ENCODE data around the gene SLC35D3.
"Not testable (repeated sequence)": the region's sequence is repeated elsewhere in the genome, so short reads cannot be mapped to it uniquely, and the experiment has no call there.

SLC35D3 gene

DNA sequence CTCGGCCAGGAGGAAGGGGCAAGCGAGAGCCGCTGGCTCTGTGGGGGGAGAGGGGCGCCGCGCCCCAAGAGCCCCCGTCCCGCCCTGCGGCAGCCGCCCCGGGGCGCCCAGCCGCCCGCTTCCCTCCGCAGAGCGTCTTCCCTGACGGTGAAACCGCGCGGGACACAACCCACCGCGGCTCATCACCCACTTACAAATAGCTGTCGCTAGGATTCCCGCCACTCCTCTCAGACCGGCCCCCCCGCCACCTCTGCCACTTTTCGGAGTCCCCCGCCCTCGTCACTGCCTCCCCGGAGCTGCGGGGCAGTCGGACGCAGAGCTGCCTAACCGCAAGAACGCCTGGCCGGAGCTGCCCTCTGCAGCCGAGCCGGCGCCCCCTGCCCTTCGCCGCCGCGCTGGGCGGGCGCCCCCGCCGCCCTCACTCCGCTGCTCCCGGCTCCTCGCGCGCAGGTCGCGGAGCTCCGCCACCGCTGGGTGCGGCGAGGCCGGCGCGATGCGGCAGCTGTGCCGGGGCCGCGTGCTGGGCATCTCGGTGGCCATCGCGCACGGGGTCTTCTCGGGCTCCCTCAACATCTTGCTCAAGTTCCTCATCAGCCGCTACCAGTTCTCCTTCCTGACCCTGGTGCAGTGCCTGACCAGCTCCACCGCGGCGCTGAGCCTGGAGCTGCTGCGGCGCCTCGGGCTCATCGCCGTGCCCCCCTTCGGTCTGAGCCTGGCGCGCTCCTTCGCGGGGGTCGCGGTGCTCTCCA, at the start of gene SLC35D3:
TSS of gene SLC35D3 (plus strand) at position 366 of the 749 bp plus-strand sequence. CDS start at position 494, 128 bp downstream.
- no peak for DNase-seq (ENCODE audit: low read depth in 4 of 4, low spot score in 1 of 4)

DNA sequence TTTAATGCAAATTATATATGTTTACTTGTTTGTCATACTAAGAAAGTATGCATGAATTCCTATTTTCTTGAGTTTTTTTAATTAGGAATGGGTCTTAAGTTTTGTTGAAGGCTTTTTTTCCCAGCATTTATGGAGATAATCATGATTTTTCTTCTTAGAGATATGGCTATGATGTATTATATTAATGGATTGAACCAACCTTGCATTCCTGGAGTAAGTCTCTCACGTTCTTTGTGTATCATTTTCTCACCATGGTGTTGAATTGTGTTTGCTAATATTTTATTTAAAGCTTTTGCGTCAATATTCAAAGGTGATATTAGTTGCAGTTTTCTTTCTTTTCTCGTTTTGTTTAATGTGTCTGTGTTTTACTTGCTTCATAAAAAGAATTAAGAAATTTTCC, 48.4 kb upstream of the SLC35D3 start:
- DNase-seq (ENCODE audit: low read depth in 4 of 4, low spot score in 1 of 4), result no peak

DNA sequence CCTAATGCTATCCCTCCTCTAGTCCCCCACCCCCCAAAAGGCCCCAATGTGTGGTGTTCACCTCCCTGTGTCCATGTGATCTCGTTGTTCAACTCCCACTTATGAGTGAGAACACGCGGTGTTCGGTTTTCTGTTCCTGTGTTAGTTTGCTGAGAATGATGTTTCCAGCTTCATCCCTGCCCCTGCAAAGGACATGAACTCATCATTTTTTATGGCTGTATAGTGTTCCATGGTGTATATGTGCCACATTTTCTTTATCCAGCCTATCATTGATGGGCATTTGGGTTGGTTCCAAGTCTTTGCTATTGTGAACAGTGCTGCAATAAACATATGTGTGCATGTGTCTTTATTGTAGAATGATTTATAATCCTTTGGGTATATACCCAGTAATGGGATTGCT, 45.6 kb upstream of the SLC35D3 start:
- not testable (repeated sequence) for DNase-seq (ENCODE audit: low read depth in 4 of 4, low spot score in 1 of 4)

DNA sequence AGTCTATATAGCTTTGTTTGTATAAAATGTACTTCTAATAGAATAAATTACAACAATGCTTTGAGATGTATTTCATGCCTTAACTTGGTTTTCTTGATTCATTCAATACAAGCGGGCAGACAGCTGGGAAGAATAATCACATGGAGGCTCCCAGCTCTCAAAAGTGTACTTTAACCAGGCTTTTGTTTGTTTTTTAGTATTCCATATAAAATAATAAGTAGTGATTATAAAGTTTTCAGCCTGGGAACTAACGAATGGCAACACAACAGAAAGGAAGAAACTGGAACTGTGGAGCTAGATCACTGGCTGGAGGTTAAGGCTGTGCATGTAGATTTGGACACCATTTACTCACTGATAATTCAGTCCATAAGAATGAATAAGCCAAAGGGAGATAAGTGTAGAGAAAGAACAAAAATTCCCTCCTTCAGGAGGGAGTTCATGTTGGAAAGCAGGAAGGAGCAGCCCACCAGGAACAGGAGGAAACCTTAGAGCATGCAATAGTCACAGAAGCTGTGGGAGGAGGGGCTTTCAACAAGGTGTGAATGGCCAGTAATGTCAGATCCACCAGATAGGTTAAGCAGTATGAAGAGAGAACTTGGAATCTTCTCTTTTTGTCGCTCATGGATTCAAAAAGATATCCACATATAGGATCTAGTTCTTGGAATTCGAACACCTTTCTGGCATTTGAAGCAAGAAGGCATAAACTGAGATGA, 41.2 kb upstream of the SLC35D3 start:
- DNase-seq (ENCODE audit: low read depth in 4 of 4, low spot score in 1 of 4), result no peak

GRCh38 chr6:136886091-136886490, 36.0 kb upstream of the SLC35D3 start:
- no peak for DNase-seq (ENCODE audit: low read depth in 4 of 4, low spot score in 1 of 4)

DNA sequence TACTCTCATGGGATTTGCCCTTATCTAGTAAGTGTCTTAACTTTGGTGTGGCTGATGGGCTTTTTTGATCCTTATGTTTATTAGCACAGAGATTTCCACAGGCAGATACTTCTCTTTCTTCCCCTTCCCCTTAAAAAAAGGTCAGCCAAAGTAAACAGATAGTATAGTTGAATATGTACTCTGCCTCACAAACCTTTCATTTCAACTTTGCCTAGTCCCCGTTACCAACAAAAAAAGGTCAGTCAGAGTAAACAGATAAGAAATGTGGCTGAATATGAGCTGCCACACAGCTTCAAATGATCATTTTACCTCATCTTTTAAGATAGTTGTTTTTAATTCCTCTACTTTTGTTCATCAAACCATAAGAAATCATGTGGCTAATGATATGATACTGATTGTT, 34.1 kb upstream of the SLC35D3 start:
- DNase-seq (ENCODE audit: low read depth in 4 of 4, low spot score in 1 of 4), result no peak

GRCh38 chr6:136889271-136890193, 32.6 kb upstream of the SLC35D3 start:
- DNase-seq (ENCODE audit: low read depth in 4 of 4, low spot score in 1 of 4), result no peak

GRCh38 chr6:136890194-136890839, 31.8 kb upstream of the SLC35D3 start:
- DNase-seq (ENCODE audit: low read depth in 4 of 4, low spot score in 1 of 4), result no peak

GRCh38 chr6:136890986-136891385, 31.1 kb upstream of the SLC35D3 start:
- DNase-seq (ENCODE audit: low read depth in 4 of 4, low spot score in 1 of 4), result no peak

DNA sequence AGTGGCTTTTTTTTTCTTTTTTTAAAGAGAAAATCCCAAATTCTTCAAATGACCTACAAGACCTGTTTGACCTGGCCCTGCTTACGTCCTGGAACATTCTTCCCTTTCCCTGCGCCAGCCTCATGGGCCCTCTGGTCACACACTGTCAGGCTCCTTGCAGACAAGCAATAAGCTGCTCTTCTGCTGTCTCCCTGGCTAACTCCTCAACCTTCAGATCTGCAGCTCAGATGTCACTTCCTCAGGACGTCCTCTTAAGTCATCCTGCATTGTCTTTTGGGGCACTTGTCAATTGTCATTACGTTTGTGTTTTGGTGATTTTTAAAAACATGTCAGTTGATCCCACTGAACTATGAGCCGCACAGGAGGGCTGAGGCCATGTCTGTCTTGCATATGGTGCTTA, 28.9 kb upstream of the SLC35D3 start:
- no peak for DNase-seq (ENCODE audit: low read depth in 4 of 4, low spot score in 1 of 4)

DNA sequence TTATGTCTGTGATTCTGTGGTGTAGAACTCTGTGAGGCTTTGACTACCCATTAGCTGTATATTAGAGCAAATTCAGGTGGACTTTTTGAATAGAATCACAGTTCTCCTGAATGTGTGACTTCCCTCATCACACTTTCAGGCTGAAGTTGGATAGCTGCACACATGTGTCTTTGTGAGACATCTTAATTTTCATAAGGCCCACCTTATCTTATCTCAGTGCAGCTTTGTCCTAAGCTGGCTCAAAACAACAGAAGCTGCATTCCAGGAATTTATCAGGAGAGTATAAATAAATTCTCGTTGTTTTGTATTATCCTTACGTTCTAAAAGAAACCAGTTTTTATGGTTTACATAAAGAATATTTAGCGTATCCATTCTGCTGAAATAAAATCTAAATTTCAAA, 26.2 kb upstream of the SLC35D3 start:
- DNase-seq (ENCODE audit: low read depth in 4 of 4, low spot score in 1 of 4), result no peak

DNA sequence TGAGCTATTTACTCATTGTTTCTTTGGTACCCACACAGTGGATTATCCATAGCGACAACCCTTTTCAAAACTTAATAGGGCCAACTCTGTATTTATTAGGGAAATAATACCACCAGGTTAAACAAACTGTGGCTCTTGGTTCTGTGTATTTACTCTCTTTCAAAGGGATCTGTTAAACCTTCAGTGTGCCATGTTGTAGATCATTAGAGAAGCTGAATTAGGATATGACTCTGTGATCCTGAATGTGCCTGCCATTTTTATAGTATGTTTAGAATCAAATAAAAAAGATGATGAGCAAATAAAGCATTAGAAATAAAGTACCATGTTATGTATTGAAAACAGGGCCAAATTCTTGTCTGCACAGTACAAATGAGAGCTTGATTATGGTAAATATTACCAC, 25.0 kb upstream of the SLC35D3 start:
- DNase-seq (ENCODE audit: low read depth in 4 of 4, low spot score in 1 of 4), result no peak

DNA sequence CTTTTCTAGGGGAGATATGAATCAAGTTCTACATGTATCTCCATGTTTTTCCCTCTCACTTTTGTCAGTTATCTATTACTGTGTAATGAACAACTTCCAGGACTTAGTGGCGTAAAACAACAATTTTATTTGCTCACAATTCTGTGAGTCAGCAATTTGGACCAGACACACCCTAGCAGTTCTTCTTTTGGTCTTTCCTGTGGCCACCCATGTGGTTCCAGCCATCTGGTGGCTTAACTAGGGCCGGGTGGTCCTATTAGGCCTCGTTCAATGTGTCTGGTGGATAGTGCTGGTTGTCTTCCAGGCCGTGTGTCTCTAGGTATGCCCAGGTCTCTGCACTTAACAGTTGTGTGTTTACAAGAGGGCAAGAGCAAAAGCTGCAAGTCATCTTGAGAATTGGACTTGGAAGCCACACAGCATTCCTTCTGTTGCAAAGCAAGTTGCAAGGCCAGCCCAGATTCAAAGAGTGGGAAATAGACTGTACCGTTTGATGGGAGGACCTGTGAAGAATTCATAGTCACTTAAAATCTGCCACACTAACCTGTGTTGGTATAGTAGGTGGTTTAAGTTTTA, 20.8 kb upstream of the SLC35D3 start:
- no peak for DNase-seq (ENCODE audit: low read depth in 4 of 4, low spot score in 1 of 4)

GRCh38 chr6:136904477-136904876, 17.6 kb upstream of the SLC35D3 start:
- not testable (repeated sequence) for DNase-seq (ENCODE audit: low read depth in 4 of 4, low spot score in 1 of 4)

GRCh38 chr6:136914947-136915346, 7.2 kb upstream of the SLC35D3 start:
- DNase-seq (ENCODE audit: low read depth in 4 of 4, low spot score in 1 of 4), result no peak

DNA sequence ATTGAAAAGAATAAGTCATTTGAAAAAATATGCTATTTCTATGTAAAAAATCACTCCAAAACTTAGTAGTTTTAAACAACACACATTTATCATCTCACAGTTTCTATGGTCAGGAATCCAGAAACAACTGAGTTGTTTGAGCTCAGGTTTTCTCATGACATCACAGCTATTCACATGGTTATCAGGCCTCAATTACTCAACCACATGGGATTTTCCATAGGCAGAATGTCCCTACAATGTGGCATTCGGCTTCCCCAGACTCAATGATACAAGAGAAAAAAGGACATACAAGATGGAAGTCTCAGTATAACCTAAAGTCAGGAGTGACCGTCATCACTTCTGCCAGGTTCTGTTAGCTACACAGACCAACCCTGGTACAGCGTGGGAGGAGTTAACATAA, 3.4 kb upstream of the SLC35D3 start:
- DNase-seq (ENCODE audit: low read depth in 4 of 4, low spot score in 1 of 4), result no peak

DNA sequence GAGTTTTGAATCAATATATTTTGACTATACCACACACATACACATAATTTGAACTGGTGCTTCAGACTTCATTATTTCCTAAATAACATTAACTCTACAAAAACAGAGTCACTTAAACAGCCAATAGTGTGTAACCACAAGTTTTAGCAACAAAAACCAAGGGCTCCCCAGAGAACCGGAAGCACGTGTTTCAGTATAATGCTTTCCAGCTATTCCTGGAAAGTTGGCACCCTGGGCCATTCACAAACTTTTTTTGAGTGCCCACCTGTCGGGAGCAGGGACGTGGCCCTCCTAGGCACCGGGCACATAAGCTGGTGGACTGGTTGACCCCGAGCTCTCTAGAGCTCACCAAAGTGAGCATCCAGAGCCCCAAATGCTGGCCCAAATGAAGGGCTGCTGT, 1.9 kb upstream of the SLC35D3 start:
- DNase-seq (ENCODE audit: low read depth in 4 of 4, low spot score in 1 of 4), result no peak

GRCh38 chr6:136920671-136921380, 1.3 kb upstream of the SLC35D3 start:
- no peak for DNase-seq (ENCODE audit: low read depth in 4 of 4, low spot score in 1 of 4)

DNA sequence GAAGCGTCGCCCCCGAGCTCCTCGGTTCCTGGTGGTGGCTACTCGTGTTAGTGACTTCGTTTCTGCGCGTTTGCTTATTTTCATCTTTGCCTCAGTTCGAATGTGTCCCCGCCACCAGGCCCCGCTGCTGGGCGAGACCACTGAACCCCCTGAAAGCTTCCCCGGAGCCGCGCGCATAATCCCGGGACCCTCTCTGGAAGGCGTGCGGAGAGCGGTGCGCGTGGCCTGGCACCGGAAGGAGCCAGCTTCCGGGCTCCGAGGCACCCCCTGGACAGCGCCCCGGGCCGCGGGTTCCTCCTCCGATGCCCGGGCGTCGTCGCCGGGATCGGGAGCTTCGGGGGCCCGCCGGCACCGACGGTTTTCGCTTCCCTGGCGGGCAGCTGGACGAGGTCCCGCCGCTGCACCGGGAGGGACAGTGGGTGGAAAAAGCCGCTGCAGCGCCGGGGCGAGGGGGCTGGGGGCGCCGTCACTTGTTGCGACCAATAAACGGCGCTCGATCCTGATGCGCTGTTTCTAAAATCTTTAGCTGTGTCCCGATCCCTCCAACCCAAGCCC, 643 bp upstream of the SLC35D3 start:
- no peak for DNase-seq (ENCODE audit: low read depth in 4 of 4, low spot score in 1 of 4)

- no peak for DNase-seq (ENCODE audit: low read depth in 4 of 4, low spot score in 1 of 4)
These were observed 545 bp downstream of the SLC35D3 start for GRCh38 chr6:136922685-136923006.

All from stimulated activated CD4-positive, alpha-beta T cell treated with anti-CD3 and anti-CD28 coated beads, Interleukin-1b, Interleukin-23, amount 100 ng/mL, for 24 hours (primary cell).